GM21529 (cell line): Measurements from ENCODE around the gene HES6.
A peak's percentile ranks its signal among the peaks of the same experiment; 100 is the strongest.

ENCODE experiments used
- ATAC-seq: cut with Tn5 transposase; IDR thresholded peaks from one replicate; pipeline ENCODE4 v1.9.1; 2021; ENCODE audit not compliant: unreplicated experiment

The HES6 gene

DNA sequence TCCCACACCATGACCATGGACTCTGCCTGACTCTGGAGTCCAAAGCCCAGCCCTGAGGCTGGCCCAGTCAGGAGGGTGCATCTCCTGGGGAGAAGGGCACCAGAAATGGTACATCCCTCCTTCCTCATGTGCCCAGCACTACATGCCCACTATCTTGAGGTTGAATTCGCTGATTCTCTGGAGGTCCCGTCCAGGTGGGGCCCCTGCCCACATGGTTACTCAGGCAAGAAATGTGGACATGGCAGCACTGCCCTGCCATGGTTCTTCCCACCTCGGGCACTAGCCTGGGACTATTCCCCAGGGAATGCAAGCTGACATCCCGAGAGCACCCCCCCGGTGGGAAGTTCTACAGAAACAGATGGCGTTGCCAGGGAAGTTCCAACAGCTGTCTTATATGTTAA, 15.3 kb upstream of the HES6 start:
- no peak for ATAC-seq

DNA sequence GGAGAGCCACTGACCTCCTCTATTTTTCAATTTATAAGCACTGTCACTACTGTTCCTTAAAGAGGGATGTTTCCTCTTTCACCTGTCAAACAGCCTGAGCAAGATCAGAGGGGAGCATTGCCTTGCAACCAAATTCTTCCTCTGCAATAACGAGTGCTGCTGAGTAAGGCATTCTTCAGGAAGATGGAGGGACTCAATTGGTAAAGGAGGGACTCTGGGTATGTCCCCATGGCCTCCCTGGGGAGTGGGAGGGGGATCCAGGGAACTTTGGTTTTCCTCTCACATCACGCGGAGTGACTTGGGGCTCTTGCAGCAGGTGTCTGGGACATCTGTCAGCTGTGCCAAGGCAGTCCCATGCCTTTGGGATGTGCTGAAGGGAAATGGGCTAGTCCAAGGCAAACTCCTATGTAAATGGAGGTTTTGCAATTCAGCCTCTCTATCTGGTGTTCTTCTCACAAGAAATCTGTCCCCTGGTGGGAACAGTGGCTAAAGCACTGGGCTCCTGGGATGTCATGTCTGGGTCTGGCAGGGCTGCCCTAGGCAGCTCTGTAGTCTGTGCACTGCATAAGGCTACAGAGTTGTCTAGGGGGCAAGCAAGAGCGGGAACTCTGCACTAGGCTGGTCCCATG, 14.4 kb upstream of the HES6 start:
- ATAC-seq: no peak

DNA sequence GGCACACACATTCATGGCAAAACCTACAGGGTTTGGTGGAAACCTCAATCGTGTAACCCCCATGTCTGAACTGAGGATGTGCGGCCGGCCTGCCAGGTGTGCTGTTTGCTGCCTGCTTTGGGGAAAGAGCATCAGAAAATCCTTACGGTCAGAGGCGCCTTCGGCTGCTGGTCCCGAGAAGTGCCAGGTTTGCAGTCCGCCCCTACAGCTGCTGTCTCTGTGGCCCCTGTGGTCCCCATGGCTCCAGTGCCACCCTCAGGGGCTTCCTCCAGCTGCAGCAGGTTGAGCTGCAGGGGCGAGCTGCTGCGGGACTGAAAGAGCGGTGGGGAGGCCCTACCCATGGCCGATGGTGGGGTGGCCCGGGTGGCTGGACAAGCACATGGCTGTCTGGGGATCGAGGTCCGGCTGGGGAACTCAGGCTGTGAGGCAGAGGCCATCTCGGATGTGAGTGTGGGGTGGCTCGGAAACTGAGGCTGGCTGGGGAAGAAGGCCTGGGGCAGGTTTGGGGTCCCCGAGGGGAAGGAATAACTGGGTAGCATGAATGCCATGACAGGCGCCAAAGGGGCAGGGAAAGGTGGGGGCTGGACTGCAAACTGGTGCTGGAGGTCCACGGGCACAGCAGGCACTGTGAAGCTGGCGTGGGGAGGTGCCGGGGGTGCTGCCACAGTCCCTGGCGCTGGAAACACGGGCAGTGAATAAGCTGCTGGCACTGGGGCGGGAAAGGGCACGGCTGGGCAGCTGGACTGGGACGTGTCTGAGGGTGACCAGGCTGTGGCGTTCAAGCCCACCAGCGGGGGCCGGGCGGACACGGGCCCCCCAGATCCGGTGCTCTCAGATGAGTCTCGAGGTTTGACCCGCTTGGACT, 13.2 kb upstream of the HES6 start:
- no peak for ATAC-seq

DNA sequence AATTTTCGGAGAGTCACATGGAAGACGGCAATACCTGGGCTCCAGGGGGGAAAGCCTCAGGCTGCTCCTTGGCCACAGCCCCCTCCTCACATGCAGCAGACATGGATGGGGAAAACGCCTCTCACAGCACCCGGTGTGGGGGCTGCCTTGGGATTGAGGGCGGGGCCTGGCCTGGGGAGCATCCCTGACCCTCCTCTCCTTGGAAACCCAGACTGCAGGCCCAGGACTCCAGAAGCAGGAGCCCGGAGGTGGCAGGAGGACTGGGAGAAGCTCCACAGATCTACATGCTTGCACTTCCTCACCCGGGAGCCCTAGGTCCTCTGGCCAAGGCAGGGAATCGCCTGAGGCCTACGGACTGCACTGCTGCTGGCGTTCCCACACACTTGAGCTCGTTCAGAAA, 12.1 kb upstream of the HES6 start:
- ATAC-seq: no peak

DNA sequence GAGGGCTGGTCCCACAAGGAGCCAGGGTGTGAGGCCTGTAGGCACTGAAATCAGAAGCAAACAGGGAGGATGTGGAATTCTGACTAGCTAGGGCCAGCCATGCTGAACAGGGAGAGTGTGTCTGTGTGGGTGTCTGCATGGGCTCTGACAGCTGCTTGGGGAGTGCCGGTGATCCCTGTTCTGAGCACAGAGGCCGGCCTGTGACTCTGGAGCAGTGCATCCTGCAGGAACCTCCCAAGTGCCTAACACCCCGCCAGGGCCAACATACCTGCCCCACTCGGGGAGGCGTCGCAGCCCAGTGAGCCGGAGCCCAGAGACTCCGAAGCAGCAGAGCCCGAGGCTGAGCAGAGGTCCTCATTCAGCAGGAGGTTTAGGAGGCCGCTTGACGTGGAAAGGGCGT, 11.5 kb upstream of the HES6 start:
- no peak for ATAC-seq

DNA sequence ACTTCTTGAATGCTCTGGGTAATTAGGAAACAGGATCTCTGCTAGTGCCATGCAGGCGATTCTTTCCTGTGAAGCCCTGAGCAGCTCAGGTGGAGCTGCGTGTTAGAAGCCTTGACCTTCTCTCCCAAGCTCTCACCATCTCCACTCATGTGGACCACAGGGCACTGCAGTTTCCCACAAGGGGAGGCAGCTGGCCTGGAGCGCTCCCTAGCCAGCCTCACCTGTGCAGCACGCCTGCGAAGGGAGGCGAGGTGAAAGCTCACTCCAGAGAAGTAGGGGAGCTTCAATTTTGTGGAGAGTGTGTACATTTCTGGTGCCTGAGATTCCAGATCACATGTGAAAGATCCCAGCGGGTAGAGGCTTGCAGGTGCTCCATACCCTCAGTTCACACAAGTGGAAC, 11.1 kb upstream of the HES6 start:
- no peak for ATAC-seq

DNA sequence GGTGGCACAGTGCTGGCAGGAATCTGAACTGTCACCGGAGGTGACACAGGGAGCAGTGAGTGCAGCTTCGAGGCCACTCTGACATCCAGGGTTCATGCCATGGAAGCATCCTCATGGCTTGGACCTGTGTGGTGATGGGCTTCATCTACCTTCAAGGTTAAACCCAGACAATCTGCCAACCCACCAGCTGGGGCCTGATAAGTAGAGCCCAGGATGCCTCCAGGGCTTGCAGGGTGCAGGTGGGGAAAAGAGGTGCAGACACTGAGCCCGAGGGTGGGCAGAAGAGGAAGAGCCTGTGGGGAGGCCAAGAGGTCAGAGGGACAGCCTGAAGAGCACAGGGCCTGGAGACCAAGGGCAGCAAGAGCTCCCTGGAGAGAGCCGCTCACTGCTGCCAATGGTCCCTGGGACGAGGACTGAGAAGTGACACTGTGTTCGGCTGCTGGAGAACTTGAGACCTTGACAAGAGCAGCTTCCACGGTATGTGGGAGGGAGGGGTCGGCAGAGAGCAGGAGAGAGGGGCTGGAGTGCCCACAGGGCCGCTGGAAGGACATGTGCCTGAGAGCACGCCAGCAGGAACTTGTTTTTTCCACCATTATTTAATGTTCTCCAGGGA, 8.1 kb upstream of the HES6 start:
- ATAC-seq: no peak

DNA sequence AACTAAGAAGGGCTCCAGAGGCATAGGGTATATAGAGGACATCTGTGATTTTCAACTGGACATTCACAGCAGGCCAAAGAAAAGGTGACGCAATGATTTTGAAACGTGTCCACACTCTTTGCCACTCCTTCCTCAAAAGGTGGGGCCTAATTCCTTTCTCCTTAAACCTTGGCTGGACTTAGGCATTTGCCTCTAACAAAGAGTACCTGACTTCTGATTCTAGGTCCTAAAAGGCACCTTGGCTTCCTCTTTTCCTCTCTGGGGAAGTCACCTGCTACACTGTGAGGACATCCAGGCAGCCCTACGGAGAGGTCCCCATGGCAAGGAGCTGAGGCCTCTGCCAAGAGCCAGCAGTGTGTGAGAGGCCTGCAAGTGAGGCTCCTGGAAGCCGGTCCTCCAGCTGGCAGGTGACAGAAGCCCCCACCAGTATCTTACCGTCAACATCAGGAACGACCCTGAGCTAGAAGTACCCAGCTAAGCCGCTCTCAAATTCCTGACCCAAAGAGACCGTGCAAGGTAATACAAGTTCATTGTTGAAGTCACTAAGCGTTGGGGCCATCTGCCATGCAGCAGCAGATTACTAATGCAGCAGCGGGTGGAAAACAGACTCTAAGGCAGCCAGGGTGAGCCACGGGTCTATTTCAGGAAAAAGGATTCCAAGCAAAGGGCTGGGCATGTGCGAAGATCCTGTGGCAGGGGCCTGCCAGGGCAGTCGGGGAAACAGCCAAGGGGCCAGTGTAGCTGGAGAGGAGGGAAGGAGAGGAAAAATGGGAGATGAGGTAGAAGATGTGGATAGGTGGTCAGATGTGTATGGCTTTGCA, 7.4 kb upstream of the HES6 start:
- no peak for ATAC-seq

DNA sequence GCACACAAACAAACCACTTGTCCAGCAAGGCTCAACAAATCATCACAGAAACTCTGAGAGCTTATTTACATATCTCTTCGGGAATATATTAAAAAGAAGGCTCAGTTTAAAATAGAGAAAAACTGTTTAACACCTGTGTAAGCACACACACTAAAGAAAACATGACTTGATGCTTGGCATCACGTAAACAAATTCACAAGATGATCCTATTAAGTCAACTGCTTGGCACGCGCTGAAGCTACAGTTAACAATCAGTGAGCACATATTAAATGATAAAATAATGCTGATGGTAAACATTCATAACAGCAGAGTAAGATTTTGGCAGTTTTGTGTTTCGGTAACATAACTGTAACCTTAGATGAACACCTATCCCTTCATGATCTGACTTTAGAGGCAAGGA, 4.3 kb upstream of the HES6 start:
- ATAC-seq: no peak

DNA sequence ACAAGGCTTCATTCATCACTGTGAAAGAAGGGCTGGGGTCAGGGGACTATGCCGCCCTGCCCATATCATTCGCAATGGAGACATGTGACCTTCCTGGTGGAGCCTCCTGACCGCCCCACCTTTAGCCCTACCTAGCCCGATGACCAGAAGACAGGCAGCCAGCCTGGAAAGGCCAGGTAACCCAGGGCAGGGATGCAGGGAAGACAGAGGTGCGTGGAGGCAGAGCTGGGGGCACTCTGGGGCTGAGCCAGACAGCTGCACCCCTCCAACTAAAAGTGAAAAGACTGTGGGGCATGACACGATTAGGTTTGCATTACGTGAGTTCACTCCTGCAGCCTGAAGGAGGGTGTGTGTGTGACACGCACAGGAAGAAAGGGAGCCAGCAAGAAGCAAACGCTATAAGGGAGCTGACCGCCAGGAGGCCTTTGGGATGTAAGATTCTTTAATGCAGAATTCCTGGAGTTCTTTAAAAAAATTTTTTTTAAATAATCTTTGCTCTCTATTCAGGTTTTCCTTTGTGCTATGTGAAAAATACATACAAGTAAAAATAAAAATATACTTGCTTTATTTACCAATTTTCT, 3.7 kb upstream of the HES6 start:
- ATAC-seq: no peak

DNA sequence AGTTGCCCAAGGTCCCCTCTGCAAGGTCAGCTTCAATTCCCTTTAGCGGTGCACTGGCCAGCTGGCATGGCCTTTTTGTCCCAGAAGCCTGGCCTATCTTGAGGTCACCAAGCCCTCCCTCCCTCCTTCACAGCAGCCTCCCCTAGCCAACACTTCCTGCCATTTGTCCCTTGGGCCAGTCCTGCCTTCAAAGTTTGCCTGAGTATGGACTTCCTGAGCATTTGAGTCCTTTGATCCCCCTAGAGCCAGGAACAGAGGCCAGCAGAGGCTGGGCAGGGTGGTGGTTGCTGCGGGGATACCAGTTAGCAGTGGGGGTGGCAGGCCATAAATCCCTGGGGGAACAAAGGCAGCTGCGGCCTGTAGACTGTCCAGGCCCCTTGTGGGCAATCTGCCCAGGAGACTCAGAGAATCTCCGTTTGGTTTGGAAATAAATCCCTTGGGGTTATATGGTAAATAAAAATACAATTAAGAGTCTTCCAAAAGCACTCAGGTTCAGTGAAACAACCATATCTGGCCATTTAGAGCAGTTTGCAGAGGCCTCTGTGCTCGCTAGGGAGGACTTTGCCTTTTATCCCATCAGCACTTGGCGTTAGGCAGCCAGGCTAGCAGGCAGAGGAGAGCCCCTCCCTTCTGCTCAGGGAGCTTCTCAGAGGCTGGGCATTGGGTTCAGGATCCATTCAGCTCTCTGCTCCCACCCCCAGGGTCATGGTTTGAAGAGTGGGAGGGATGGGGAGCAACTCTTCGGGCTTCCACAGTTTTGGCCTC, 3.1 kb upstream of the HES6 start:
- ATAC-seq: no peak

DNA sequence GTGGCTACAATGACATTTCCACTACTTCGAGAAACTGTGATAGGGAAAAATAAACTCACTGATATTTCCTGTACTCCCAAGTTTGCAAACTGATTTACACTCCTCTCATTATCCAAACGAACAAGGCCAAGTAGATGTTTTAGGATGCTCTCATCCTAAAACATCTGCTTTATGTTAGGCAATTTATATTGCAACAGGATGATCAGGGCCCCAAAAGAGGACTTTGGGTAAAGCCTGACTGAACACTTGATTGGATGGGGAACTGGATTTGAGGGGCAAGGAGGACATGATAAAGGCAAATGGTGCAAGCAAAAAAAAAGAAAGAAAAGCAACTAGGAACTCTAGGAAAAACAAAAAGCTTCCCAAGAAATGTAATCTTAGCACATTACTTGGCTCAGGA, 2.1 kb upstream of the HES6 start:
- no peak for ATAC-seq

DNA sequence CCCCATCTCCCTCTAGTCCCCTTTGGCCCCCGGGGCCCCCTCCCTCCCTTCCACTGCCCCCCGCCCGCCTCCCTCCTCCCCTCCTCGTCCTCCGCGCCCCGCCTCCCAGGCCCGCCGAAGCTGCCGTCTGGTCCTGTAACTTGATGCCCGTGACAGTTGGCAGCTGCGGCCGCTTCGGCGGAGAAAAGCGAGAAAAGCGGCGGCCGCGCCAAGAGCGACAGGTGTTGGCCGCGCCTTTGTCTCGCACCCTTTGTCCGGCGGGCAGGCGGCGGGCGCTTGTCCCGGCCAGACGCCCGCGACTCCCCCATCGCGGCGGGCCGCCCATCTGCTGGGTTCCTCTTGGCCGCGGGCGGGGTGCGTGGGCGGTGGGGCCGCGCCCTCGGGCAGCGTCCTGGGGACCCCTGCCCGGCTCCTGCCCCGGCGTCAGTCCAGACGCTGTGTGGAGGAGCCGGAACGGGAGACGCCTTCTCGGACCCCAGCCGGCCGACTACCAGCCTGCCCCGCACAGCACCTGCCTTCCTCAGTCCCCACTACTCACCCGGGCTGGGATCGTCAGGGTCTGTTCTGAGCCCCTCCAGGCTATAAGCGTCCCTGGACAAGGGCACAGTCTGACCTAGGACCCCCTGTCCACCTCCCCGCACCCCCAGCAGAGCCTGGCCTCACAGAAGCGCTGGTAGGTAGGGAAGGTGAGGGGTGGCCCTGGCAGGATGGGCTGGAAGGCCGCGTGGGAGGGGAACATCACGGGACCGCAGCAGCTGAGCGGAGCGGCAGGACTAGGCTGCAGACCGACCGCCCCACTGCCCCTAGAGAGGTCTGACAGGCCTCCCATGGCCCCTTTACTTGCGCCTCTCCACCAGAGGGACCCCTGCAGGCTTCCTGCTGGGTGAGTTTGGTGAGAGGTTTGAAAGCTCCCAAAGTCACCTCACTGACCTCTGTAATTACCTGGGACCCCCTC, 1.2 kb upstream of the HES6 start:
- no peak for ATAC-seq

DNA sequence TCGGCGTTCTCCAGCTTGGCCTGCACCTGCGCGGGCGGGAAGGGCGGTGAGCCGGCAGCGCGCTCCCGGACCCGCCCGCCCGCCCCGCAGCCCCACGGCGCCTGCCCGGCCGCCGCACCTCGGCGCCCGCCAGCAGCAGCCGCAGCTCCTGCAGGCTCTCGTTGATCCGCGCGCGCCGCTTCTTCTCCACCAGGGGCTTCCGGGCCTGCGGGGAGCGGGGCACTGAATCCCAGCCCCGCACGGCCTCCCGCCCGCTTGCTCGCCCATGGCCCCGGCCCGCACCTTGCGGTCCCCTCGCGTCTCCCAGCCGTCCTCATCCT, 335 bp downstream of the HES6 start:
- ATAC-seq: peak; percentile 15

DNA sequence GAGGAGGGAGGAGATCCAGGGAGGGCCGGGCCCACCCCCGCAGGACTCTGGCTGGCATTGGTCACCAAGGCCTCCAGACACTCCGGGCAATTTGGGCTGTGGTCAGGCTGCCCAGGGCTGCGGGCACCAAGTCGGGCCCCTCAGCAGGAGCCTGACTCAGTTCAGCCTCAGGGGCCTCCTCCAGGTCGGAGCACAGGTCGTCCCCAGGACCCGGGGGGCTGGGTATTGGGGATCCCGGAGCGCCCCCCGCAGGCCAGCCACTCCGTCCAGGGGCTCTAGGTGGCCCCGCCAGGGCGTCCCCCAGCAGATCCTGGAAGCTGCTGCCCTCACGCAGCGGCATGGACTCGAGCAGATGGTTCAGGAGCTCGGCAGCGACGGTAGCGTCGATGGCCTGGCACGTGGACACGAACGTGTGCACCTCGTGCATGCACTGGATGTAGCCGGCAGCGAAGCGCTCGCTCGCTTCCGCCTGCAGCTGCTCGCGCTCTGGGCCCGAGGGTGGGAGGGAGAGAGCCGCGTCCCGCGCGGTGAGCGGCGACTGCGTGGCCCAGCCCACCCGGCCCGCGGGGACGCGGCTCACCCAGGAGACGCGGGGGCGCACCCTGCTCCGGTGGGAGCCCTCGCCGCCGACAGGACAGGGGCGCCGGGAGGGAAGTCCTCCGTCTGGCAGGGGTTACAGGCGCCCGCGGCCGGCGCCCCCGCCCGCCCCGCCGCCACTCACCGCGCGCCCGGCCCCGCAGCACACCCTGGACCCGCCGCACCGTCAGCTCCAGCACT, 884 bp downstream of the HES6 start:
- ATAC-seq: no peak

DNA sequence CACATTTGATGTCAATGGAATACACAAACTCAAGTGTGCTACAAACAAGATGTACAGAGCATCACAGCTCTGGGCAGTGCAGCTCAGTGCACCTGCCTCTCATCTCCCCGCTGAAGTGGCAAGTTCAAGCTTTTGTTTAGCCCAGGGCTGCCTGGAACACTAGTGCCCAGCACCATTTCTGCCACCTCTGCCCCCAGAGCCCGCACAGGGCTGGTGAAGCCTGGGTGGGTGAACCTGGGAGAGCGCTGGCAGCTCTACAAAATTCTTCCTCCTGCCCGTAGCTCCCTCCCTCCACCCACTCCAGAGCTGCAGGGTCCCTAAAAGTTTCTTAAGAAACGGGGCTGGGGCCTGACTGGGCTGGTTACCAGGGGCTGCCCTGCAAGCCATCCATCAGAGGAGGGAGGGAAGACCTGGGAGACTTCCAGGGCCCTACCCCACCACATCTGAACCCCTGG, 1.5 kb downstream of the HES6 start:
- no peak for ATAC-seq

DNA sequence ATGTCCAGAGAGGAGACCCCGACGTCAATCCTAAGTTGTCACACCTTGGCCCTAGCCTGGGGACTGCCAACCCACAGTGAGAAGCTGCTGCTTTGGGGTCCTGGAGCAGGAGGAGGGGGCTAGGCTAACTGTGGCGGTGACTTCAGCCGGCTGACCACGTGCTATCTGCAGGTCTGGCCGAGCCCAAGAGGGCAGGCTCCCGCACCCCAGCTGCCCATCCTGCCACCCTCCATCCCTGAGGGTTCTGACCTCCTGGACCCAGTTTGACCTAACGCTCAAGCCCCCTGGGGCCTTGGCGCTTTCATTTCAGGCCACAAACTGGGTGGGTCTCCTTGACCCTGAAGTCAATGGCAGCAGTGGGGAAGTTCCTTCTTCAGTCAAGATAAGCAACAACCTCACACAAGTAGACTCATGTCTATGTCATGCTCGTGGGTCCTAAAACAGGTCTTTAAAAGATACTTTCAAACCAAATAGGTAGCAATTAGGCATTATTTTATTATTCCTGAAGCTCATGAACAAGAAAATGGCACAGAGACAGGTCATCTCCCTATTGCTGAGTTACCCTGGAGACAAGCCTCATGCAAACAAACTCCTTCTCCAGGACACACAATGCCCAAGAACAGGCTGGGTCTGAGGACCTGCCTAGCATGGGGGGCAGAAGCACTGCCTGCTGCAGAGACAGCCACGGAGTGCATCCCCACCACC, 2.3 kb downstream of the HES6 start:
- no peak for ATAC-seq

DNA sequence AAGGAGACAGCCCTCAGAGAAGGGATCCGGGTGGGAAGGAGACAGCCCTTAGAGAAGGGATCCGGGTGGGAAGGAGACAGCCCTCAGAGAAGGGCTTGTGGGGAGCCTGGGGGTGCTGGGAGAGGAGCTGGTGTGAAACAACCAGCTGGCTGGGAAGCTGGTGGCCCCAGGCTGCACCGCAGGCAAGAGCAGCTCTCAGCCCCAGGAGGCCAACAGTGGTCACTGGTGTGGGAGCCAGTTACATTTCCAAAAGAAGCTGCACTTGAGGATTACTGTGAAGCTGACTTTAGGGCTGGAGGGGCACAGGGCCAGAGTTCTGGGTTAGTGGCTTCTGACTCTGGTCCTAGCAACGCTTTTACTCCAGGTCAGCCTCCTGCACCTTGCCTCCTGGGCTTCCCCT, 3.3 kb downstream of the HES6 start:
- no peak for ATAC-seq
